GM10248 (cell line): ENCODE data around the gene OR5C1.

Source experiments
- CTCF ChIA-PET: fragments of 300-600 bp; sonication (Branson Sonifier 250); formaldehyde crosslinking; extraction: SDS; loops from one replicate; lab custom pipeline; 2021; ENCODE audit warnings: antibody characterized with exemption; lab: Yijun Ruan, JAX
- POLR2A ChIA-PET: fragments of 350-650 bp; sonication (Branson Sonifier 250); formaldehyde crosslinking; extraction: SDS; loops from one replicate; lab custom pipeline; 2020; ENCODE audit warnings: antibody characterized with exemption; lab: Yijun Ruan, JAX
- DNase-seq: peaks from one replicate; pipeline ENCODE4 v3.0.0; 2012; ENCODE audit errors: extremely low spot score
- CTCF ChIP-seq: IDR thresholded peaks from 2 replicates; pipeline ENCODE4 v1.5.1; 2012; ENCODE audit warnings: mild to moderate bottlenecking, low read depth; ENCODE audit errors: extremely low read depth, missing control alignments, control extremely low read depth

OR5C1 gene

GRCh38 chr9:122788831-122789230 is at the start of gene OR5C1:
OR5C1 (plus strand) TSS chr9:122788933; CDS start chr9:122788933, 0 bp downstream.
- ChIA-PET POLR2A (no interaction called here), CTCF (no interaction called here)
- no peak for TF ChIP-seq CTCF
- DNase-seq: no peak

- DNase-seq: no peak
- no peak for TF ChIP-seq CTCF
- POLR2A ChIA-PET: no interaction called here
- CTCF ChIA-PET: no interaction called here
These were observed 46.7 kb upstream of the OR5C1 start, which contains the start of gene OR1L6 for GRCh38 chr9:122742003-122742402. OR1L6 (plus strand) TSS chr9:122742303; CDS start chr9:122749848, 7,545 bp downstream.

GRCh38 chr9:122754825-122755224 is 33.9 kb upstream of the OR5C1 start:
- ChIA-PET POLR2A (no interaction called here), CTCF (no interaction called here)
- DNase-seq: no peak
- TF ChIP-seq CTCF: no peak

GRCh38 chr9:122767817-122768216 is 20.9 kb upstream of the OR5C1 start:
- POLR2A ChIA-PET: no interaction called here
- TF ChIP-seq CTCF: no peak
- DNase-seq: no peak

GRCh38 chr9:122777052-122777451 is 11.7 kb upstream of the OR5C1 start:
- ChIA-PET POLR2A (no interaction called here), CTCF (interaction anchor here (0.7 kb wide), 2 partner anchors 9 to 14 kb away, joined by 3 read pairs; no protein-coding TSS in a partner anchor)
- no peak for DNase-seq

More at GRCh38 chr9:122767817-122768216, 20.9 kb upstream of the OR5C1 start:
- CTCF ChIA-PET: no interaction called here

GRCh38 chr9:122777935-122778627 is 10.7 kb upstream of the OR5C1 start:
- no peak for TF ChIP-seq CTCF
- POLR2A ChIA-PET: no interaction called here
- peak; percentile 8 for DNase-seq
- CTCF ChIA-PET: interaction anchor here (1.4 kb wide), 1 partner anchor 206 kb away, joined by 3 read pairs; no protein-coding TSS in a partner anchor

More at GRCh38 chr9:122777052-122777451, 11.7 kb upstream of the OR5C1 start:
- no peak for TF ChIP-seq CTCF
